ENCODE data around the gene HOXD8.

HOXD8 gene

DNA sequence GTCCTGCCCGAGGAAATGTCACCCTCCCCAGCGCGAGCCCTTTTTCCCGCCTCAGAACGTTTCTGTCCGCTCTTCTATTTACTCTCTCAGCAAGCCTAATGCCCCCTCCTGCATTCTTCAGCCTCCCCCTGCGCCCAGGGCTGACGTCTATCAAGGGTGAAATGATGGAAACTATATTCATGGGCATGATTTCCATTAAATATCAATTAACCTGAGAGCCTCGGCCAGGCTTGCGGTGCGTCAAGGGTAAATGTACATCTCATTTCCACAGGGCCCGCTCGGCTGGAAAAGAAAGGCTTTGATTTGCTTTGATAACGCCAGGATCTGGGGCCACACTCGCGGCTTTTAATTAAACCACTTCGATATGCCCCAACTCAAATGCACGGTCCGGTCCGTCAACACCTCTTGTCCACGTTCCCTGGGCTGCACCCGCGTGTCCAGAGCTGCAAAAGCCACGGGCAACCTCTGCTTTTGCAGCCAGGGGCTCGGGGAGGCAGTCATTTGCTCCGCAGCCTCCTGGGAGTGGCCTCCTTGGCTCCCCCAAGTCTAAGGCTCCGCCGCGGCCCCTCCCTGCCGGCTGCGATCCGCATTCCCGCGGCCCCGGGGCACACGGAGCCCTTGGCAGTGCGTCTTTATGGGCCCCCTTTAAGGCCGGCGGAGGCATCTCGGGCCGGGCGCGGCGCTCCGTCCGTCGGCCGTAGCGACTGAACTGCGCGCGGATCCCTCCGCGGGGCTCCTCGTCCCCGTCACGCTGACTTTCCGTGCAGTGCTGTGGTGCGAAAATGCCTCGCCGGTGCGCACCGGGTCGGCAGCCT lies at the start of gene HOXD8:
HOXD8 (plus strand) TSS at position 724 of the 815 bp plus-strand sequence. CDS start 662 bp downstream, outside the sequence.
- H3K4me3 ChIP-seq (ENCODE audit: low read depth, low read length) = no peak within 1 kb of the TSS

DNA sequence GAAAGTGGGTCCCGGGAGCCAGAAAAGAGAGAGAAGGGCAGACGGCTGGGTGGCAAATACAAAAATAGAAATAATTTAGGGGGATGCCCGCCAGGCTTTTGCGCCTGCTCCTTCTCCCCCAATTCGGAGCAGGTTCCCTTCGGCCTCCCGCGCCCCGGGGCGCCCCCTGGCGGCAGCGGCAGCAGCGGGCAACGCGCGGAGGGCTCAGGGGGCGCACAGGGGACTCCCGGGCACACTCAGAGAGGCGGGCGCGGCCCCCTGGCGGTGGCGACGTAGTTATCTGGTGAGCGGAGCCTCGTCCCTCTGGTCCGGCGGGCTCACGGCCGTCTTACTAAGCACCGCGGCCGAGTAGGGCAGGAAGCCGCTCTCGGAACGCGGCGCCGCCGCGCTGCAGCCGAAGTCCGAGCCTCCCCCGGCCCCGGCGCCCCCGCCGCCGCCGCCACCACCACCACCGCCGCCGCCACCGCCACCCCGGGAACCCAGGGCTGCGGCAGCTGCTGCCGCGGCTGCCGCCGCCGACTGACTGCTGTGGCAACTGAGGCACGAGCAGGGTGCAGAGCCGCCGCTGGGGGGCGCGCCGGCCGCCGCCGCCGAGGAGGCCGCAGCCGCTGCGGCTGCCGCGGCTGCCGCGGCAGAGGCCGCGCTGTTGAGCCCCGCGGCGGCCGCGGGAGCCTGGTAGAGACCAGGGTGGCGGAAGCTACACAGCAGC lies 49.5 kb upstream of the HOXD8 start:
- peak overlapping the region; percentile 20 for H3K4me3 ChIP-seq (ENCODE audit: low read depth, low read length)

- H3K4me3 ChIP-seq (ENCODE audit: low read depth, low read length) = peak overlapping the region; percentile 20
These were observed 48.7 kb upstream of the HOXD8 start for GRCh38 chr2:176080540-176081375.

DNA sequence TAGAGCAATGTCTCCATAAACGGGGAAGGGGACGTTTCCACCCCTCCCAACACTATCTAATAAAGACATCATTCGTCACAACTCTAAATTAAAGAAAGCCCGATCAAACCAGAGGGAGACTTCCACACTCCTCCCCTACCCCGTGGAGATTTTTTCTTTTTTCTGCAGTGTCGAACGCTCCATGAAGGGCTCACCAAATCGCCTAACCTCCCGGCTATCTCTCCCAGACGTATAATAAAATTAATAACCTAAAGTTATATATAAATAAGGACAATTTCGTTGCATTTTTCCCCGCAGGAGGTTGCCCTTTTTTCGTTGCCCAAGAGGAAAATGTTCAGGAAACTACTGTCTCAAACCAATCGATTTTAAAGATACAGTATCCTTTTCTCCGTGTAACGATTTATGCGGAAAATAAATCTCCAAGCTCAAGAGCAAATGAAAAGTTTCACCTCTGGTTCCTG lies 48.1 kb upstream of the HOXD8 start:
- no peak overlapping the region for H3K4me3 ChIP-seq (ENCODE audit: low read depth, low read length)

DNA sequence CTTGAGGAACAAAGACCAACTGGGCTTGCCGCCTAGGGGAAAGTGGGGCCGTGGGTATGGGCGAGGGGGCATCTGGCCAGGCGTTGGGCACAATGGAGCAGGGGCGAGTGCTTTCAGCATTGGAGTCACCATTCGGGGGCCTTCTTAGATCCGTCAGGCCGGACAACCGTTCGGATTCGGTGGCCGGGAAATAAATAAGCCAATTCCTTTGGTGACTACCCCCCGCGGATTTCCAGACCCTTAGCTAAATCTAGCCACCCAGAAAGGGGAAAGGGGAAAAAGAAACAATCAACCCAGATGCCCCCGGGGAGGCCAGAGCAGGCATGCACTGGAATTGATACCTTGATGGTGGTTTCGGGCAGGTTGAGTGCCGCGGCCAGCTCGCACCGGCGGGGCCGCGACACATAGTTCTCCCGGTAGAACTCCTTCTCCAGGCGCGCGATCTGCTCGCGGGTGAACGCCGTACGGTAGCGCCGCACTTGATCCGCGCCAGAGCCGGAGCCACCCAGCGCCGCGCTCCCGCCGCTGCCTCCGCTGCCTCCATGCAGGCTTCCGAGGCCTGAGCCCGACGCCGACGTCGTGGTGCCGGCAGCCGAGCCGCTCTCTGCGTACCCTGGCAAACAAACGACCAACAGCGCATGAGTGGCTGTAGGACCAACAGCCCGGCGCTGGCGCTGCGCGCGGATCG lies 47.5 kb upstream of the HOXD8 start:
- no peak overlapping the region for H3K4me3 ChIP-seq (ENCODE audit: low read depth, low read length)

DNA sequence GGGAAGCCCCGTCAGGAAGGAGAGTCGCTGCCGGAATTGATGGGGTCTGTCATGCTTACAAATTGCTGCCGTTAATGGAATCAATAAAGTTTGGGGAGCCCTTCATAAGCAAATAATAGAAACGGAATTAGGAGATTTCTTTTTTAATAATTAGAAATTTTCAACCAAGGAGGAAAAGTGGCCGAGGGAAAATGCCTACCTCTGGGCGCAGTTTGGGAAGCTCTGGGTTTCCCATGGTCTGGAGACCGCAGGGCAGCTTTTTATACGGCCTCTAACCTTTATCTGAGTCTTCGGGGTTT lies 47.0 kb upstream of the HOXD8 start:
- no peak overlapping the region for H3K4me3 ChIP-seq (ENCODE audit: low read depth, low read length)

DNA sequence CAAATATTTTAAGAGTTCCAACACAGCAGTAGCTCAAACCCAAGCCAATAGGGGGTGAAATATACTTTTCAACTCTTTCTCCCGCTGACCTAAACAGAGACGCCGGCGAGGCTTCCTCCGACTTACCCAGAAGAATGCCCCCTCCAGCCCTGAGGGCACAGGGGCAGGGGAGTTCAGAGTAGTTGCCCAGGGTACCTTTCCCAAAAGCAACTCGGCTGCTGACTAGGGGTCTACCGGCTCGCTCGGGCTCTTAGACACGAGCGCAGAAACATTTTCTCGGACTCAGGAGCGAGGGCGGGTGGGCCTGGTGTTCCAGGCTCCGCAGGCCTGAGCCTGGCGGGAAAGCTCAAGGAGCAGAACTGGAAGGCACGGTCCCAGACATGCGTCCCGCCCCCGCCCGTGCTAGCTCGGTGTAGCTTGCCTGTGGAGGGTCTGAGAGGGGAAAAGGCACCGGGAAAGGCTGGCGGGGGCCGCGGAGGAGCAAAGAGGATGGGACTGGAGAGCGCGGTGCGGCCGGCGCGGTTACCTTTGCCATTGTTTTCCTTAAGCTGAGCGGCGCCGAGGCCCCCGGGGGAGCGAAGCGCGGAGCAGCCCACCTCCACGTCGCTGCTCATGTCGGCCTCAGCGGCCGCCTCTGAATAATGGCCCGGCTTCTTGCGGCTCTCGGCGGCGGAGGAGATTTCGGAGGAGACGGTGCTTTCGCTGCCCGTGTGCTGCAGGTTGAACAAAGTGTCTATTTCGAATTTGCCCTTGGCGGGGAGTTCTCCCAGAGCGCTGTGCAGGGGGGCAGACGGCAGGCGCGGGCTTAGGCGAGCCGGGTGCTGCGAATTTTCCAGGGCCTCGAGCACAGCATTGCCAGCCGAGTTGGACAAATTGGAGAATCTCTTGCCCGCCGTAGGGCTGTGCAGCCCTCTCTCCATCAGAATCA lies 46.4 kb upstream of the HOXD8 start:
- no peak overlapping the region for H3K4me3 ChIP-seq (ENCODE audit: low read depth, low read length)

GRCh38 chr2:176083796-176084261 lies 45.7 kb upstream of the HOXD8 start, which contains the start of gene EVX2:
EVX2 (minus strand) TSS chr2:176083962; CDS start chr2:176083776, 186 bp downstream.
- no peak within 1 kb of the TSS for H3K4me3 ChIP-seq (ENCODE audit: low read depth, low read length)

DNA sequence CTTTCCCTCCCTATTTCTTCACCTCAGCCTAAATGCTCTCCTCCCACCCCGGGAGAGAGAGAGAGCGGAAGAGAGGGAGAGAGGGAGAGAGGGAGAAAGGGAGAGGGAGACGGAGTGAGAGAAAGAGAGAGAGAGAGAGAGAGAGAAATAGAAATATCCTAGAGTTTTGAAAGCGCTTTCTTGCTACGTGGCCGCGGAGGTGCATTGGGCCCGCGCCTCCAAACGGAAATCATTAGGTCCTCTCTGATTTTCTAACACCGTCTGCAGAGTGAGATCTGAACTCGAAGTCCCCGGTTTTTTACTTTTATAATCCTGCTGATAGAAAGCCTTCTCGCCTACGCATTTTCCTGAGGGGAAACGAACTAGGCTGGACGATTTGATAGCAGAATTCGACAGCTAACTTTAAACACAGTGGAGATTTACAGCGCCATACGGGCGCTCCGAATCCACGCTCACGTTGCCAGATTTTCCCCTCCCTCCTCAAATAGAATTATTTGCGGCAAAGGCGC lies 44.8 kb upstream of the HOXD8 start:
- no peak overlapping the region for H3K4me3 ChIP-seq (ENCODE audit: low read depth, low read length)

- H3K4me3 ChIP-seq (ENCODE audit: low read depth, low read length) = no peak overlapping the region
These were observed 44.3 kb upstream of the HOXD8 start for GRCh38 chr2:176085120-176085788.

DNA sequence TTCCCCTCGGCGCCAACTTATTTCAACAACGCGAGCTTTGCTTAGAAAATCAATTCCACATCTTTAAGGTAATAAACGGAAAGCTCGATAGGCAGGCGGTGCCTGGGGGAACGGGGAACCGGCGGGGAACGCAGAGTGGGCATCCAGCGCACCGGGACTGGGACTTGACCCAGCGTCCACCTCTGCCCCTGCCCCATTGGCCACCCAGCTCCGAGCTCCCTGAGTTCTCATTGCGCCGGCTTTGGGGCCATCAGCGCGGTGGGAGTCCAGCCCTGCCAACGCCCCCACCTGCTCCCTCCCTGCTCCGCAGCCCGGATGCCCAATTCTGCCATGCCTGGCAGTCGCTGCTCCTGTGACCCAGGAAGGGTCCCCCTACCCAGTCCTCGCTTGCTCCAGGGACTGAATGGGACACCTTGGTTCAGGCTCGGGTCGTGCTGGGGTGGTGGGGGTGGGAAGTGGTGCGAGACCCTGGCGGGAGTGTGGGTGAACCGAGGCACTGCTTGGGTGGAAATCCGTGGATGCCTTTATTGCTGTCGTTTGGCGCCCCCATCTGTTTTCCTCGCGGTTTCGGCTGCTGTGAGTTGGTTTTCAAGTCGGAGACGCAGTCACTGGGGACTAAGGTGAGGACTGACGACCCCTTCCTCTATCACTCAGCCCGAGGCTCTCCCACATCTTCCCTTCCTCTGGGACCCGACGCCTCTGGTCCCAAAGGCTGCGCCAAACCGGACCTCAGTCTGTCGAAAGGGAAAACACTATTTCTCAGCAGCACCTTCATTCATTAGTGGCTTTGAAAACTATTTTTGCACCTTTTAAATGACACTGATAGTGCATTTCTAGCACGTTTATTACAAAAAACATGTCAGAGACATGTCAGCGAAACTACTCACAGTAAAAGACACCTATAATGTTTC lies 43.4 kb upstream of the HOXD8 start:
- H3K4me3 ChIP-seq (ENCODE audit: low read depth, low read length) = no peak overlapping the region

GRCh38 chr2:176087330-176088047 lies 42.0 kb upstream of the HOXD8 start:
- no peak overlapping the region for H3K4me3 ChIP-seq (ENCODE audit: low read depth, low read length)

- peak overlapping the region; percentile 14 for H3K4me3 ChIP-seq (ENCODE audit: low read depth, low read length)
These were observed 41.2 kb upstream of the HOXD8 start for GRCh38 chr2:176088048-176088936.

DNA sequence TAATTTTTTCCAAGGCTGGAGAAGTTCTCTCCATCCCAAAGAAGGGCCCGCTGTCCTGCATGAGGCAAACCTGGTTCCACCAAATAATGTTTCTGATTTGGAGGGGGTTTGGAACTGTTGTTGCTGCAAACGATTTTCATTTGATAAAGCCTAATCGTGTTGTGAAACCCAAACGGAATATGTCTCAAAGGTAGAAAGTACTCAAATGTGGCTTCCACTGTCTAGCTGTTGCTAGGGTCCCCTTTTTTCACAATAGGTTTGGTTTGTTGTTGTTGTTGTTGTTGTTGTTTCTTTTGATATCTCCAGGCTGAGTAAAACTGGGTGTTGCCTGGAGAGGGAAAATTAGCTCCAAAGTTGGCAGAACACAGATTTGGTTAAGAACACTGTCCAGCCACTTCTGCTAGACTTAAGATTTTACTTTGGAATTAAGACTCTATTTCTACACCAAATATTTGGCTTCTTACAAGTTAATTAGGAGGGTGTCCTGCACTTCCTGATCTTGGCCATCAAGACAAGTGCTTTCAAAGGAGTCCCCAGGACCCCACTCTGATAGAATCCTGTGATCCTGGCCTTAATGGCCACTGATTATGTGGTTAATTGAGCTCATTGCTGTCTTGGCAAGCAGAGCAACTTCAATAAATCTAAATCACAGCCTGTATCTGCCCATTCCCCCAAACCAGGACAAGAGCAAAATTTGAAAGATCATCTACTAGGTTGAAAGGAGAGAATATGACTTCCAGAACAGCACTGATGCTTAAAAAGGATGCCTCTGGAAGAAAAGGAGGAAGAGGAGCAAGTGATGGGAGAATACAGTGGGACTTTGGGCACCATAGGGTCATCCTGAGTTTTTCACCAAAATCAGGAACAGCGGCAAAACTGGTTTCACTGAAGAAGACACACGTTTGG lies 40.3 kb upstream of the HOXD8 start:
- no peak overlapping the region for H3K4me3 ChIP-seq (ENCODE audit: low read depth, low read length)

DNA sequence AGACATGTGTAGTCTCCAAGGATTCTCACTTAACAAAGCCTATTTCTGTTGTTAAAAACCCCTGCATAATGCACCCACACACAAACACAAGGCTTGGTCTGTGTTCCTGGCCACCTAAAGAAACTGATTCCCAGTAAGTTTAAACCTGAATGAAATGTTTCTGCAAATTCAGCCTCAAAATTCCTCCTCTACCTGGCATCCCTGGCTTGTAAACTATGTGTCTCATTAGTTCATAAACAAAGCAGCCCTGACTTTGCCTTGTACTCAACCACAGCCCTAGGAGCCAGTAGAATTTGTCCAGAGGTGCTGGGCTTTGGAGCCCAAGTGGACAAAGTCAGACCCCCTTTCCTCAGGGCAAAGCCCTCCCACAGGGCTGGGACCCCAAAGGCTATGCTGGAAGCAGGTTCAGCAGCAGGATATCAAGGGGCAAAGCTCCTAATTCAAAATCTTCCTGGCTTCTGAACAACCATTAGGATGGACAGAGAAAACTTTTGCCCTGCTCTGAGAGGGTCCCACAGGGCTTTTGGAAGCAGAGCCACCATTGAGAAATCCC lies 39.6 kb upstream of the HOXD8 start:
- H3K4me3 ChIP-seq (ENCODE audit: low read depth, low read length) = no peak overlapping the region

All from iPS-11a (cell line).